Left ventricle myocardium superior (tissue), 1 donor: Measurements from ENCODE around the gene CIAO3. TPM values are rescaled to one million over a fixed set of nuclear protein-coding genes. Genes with fewer than 3 reads are reported as not detected.
"Not testable (repeated sequence)": the region's sequence is repeated elsewhere in the genome, so short reads cannot be mapped to it uniquely, and the experiment has no call there.

Experiments
- ATAC-seq: fragments of 200-7000 bp; cut with Tn5 transposase; one replicate; pipeline ENCODE4 v1.9.1; 2020; ENCODE audit warnings: mild to moderate bottlenecking, moderate library complexity
- DNase-seq: peaks from one replicate; pipeline ENCODE4 v3.0.0-alpha.2; 2020
- intact Hi-C: fragments of 100-400 bp; cut with micrococcal nuclease; formaldehyde crosslinking; loops from one replicate; pipeline ENCODE4 v1.11.0; 2022
- total RNA-seq: library from RNA; stranded (reverse); fragmentation: NEBNext Ultra II Directional; extraction: Animal tissue kit (Norgen Biotek cat#: 25700); gene quantifications from one replicate; pipeline ENCODE4 v1.2.1, GENCODE V29; 2021
- donor health status: DM: no; HTN: yes; CAD: no; lungs with severe emphysema.

The CIAO3 gene
- total RNA-seq, 1 donor from 2014 or later: 34.5 TPM

DNA sequence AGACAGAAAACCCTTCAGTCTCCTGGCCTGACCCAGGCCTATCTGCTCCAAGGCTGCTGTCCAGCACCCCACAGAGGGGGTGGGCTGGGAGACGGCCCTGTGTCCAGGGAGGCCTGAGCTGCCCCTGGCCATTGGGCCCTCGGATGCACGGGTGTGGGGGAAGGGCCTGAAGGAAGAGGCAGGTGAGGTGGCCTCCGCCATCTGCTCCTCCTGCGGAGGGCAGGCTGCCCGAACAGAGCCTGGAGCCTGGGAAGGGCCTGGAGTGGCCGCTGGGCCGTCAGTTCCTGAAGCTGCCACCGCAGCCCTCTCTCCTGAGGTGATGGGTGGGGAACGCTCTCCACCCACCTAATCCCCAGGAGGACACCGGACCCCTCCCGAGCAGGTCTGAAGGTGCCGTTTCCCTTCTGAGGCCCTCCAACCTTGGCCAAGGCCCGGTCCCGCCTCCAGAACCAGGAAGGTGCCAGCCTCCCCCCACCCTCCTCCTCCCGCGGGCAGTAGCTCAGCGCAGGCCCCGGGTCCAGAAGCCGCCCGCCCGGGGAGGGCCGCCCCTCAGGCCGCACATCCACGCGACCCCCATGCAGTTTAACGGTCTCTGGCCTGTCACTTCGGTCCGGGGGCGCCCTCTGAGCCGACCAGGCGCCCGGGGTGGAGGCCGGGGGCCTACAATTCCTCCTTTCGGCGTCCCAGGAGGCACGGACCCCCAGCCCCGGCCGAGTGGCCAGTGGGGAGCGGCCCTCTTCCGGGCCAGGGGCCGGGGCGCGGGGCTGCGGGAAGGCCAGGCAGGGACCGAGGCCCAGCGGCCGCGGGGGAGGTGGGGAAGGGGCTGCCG, 36.0 kb downstream of the CIAO3 start:
- DNase-seq (no peak), ATAC-seq (no peak)
- intact Hi-C loops: no loop called here

DNA sequence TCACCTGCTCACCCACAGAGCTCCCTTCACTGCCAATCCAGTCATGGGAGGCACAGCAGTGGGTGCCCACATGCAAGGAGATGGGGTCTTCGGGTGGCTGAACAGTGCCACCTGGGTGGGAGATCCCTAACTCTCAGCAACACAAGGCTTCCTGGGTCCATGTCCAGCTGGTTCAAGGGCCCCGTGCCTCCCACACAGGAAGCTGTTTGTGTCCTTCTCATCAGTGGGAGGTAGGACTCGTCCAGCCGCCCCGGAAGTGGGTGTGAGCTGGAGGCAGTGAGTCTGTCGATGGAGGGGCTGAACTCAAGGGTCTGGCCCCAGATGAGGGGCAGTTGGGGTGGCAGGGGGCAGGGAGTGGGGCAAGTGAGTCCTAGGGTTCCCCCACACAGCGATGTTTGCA, 36.8 kb downstream of the CIAO3 start:
- no peak for DNase-seq
- ATAC-seq: no peak
- intact Hi-C loops: no loop called here

- intact Hi-C loops: no loop called here
- ATAC-seq (no peak), DNase-seq (no peak)
These were observed 37.4 kb downstream of the CIAO3 start for GRCh38 chr16:703406-703805.

DNA sequence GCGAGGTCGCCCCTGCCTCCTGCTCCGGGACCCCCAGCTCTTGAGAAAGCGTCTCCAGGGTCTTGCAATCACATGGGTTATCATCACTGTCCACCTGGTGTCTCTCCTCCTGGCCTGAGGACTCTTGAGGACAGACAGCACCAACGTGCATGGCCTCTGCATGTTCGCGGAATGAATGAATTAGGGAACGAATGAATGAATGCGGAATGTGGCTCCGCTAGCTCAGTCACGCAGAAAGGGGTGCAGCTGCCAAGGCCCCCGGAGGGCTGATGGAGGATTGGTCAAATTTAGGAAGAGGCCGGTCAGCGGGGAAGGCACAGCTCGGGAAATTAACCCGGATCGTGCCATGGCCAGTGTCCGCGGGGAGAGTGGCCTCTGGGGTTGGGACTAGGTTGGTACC, 38.5 kb downstream of the CIAO3 start:
- DNase-seq (no peak), ATAC-seq (no peak)
- intact Hi-C loops: no loop called here

DNA sequence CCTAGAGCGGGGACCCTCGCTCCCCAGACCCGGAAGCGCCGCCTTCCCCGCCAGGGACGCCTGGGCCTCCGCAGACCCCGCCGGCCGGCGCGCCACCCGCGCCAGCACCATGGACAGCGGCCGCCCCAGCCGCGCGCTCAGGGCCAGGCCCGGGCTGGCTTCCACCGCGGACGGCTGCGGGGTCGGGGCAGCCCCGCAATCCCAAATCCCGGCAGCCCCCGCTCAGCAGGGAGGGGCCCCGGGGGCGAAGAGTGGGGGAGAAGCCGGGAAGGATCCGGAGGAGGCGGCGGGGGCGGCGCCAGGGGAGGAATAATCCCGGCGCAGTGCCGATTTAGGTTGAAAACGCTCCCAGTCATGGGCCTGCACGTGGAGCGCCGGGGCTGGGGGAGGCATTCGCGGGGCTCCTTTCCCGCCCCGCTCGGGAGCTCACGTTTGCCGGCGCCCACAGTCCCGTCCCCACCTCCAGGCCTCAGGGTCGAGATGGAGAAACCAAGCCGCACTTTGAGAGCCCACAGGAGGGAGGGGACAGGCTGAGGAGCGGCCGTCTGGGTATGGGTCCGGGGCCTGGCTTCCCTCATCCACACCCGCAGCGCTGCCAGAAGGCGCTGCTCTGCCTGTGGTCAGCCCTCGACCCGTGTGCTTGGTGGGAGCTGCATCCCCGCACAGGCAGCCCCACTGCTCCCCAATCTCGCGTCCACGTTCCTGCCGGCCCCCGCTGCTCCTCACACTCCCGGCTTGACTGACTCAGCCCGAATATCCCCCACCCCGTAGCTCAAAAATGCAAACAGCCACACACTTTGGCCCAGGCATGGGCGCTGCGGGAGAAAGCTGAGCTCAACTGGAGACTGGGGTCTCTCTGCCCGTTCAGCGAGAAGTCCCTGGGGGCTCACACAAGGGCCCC, 39.9 kb downstream of the CIAO3 start:
- intact Hi-C loops: no loop called here
- ATAC-seq (peak; percentile 78), DNase-seq (peak; percentile 57)

GRCh38 chr16:698911-699671, 41.7 kb downstream of the CIAO3 start:
- ATAC-seq: no peak
- intact Hi-C loops: no loop called here

GRCh38 chr16:695355-696089, 45.3 kb downstream of the CIAO3 start:
- intact Hi-C loops: no loop called here
- no peak for DNase-seq

More at GRCh38 chr16:698911-699671, 41.7 kb downstream of the CIAO3 start:
- no peak for DNase-seq

GRCh38 chr16:694863-695354, 45.9 kb downstream of the CIAO3 start:
- ATAC-seq: no peak
- no peak for DNase-seq
- intact Hi-C loops: no loop called here

More at GRCh38 chr16:695355-696089, 45.3 kb downstream of the CIAO3 start:
- ATAC-seq: no peak

DNA sequence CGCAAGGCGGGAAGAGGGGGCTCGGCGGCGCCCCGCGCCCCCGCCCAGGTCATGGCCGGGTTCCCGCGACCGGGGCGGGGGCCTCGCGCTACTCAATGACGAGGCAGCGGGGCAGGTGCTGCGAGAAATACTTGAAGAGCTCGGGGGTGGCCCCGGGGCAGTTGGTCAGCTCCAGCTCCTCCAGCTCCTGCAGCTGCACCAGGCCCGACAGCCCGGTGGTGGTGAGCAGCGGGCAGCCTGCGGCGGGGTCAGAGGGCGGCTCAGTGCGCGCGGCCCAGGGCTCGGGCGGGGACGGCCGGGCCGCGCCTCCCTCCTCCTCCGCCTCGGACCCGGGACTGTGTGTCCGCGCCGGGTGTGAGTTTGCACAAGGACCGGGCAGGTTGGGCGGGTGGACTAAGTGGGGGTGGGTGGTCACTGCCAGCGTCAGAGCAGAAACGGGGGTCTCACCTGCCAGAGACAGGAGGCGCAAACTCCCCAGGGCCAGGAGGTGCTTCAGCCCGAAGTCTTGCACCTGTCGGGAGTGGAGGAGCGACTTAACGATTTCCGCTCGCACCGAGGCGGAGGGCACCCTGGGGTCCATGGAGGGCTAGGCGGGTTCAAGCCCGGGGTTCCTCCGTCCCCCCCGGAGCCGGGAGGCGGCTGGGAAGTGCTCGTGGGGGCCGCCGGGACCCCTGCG, 46.5 kb downstream of the CIAO3 start:
- ATAC-seq: no peak
- DNase-seq: no peak
- intact Hi-C loops: no loop called here

DNA sequence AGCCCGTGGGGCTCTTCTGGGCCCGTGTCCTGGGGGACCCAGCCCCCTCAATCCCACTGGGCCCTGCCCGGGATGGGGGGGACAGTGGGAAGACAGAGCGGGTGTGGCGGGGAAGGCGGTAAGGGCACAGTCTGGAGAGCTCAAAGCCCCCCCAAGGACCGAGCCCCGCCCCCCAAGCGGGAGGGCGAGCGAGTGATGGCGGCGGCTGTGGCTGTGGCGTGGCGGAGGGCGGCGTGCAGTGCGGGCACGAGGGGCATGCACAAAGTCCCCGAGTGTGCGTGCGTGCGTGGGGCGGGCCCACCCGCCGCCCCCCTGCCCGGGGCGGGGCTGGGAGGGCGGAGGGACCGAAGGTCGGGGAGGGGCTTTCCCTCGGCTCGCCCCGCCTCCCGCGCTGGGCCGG, 47.0 kb downstream of the CIAO3 start:
- DNase-seq (no peak), ATAC-seq (no peak)
- intact Hi-C loops: no loop called here

DNA sequence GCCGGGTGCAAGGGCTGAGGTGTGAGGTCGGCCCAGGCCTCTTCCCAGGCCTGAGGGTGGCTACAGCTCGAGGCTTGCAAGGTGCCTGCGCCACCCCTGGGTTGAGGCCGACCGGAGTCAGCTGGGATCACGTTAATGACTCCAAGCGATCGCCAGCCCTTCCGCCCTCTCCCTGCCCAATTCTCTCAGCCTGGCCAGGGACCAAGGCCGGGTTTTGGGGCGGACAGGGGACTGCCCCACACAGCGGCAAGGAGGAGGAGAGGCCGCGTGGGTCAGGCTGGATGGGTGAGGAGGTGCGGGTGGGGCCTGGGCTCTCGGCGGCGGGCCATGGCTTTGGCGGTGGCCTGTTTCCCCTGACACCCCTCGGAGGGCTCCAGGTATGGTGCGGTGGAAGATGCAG, 47.4 kb downstream of the CIAO3 start:
- no peak for ATAC-seq
- intact Hi-C loops: no loop called here

DNA sequence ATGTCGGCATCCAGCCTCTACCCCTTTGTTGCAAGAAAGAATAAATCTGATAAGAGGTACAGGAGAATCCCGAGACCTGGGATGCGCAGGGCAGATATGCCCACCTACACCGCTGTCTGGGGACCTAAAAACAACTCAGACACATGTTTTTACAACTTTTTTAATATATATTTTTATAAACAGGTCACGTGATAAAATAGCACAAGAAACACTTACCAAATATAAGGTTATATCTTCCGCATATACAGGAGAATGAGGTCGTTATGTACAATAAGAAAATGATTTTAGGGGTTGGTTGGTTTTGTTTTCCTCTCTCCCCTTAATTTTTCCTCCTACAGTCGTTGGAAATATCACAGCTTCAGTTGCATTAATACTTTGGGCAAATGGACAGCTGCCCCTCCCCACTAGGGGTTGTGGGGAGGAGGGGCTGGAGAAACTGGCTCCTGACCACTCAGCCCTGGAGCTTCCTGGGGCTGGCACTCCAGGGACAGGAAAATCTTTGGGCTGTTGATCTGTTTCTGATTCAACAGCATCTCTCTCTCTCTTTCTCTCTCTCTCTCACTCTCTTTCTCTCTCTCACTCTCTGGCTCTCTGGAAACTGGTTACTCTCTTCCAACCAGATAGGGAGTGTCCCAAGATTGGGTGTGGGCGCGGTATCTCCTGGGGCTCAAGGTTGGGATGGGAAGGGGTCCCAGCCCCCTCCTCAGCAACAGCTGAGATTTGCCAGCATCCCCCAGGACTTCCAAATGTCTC, 48.3 kb downstream of the CIAO3 start:
- no peak for ATAC-seq
- intact Hi-C loops: no loop called here
- DNase-seq: no peak

More for the DNA sequence above, 47.4 kb downstream of the CIAO3 start:
- DNase-seq: no peak

DNA sequence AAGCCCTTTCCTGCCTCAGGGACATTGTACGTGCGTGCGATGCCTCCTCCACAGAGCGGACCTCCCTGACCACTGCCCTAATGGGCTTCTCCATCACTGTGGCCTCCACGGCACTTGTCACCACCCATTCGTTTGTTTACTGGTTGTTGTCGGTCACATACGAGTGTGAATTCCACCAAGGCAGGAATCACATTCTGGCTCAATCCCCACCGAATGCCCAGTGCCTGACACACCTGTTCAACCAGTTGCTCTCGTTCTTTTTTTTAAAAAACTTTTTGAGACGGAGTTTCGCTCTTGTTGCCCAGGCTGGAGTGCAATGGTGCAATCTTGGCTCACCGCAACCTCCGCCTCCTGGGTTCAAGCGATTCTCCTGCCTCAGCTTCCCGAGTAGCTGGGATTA, 49.6 kb downstream of the CIAO3 start:
- DNase-seq, ATAC-seq, intact Hi-C loops: not testable (repeated sequence)

DNA sequence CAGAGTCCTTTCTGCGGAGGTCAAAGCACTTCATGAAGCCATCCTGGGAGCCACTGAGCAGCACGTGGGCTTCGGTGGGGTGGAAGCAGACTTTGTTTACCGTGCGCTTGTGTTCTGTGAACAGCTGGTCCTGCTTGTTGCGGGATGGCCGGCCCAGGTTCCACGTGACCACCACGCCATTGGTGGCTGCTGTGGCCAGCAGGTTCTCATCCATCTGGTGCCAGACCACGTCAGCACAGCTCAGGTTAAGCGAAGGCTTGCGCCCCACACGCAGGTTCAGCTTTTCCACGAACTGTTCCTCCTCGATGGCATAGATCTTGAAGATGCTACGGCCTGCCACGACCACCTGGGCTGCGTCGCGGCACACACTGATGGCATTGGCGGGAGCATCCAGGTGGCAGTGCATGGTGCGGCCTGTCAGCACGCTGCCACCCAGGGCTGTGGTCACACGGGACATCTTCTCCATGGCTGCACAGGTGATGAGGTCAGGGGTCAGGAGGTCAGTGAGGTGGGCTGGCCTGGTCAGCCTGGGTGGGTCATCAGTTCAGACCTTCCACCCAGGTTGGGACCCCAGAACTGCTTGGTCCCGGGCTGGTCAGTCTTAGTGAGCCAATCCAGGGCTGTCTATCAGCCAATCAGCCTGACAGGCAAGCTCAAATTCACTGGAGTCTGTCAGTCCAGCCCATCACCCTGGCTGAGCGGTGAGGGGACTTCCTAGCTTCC, 51.5 kb downstream of the CIAO3 start:
- ATAC-seq (no peak), DNase-seq (no peak)
- intact Hi-C loops: no loop called here

DNA sequence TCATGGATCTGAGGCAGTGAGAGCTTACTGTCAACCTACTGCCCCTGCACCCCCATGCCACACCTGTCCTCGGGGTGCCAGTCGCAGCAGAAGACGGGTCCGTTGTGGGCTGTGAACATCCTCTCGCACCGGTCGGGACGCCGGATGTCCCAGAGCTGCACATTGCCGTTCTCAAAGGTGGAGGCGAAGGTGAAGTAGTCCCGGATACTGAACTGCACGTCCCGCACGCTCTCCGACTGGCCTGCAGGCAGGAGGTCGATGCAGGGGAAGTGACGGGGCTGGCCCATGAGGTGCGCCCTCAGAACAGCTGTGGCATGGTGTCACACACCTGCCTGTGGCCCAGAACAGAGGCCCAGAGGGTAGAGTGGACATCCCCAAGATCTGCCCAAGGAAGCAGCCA, 53.3 kb downstream of the CIAO3 start:
- ATAC-seq (no peak), DNase-seq (no peak)
- intact Hi-C loops: no loop called here

DNA sequence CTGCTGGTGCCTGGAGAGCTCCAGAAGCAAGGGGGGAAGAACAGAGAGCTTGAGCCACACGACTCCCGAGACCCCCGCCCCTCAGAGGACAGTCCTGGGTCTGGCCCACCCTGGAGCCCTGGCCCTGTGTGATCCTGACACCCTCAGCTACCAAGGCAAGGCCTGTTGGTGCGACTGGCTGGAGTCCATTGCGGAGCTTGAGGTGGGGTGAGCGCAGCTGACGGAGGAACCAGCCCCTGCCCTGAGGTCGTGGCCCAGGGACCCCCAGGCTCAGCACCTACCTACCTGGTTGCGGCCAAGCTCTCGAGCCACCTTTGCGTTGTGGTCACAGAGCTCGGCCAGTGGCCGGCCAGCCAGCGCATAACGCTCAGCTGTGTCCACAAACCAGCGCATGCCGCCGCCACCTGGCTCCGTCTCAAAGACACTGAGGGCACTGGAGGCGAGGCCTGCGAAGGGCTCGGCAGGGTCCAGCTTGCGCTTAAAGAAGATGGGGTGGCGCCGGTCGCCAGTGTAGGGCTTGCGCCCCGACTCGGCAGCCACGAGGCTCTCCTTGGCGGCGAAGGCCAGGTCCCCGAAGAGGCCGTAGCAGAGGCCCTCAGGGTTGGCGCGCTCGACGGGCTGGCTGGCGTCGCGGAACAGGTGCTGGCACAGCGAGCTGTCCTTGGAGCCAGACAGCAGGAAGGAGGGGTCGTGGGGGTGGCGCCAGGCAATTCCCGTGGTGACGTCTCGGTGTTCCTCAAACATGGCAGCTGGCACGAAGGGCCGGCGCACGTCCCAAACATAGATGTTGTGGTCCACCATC, 54.1 kb downstream of the CIAO3 start:
- no peak for ATAC-seq
- intact Hi-C loops: no loop called here
- no peak for DNase-seq
